HepG2 (cell line): ENCODE measurements around the gene FUT3. TPM values are rescaled to one million over a fixed set of nuclear protein-coding genes. Genes with fewer than 3 reads are reported as not detected.

Source experiments
- CHCHD3 ChIP-seq: sonication (generic); formaldehyde crosslinking; IDR thresholded peaks from 2 replicates; pipeline ENCODE4 v1.8.0; 2022; ENCODE audit warnings: mild to moderate bottlenecking, missing genetic modification reagents, moderate library complexity
- HMGA1 ChIP-seq: sonication (generic); formaldehyde crosslinking; conservative IDR thresholded peaks from 2 replicates; pipeline ENCODE4 v1.4.0; 2020; ENCODE audit warnings: missing genetic modification reagents
- REPIN1 ChIP-seq: sonication (generic); formaldehyde crosslinking; IDR thresholded peaks from 2 replicates; pipeline ENCODE4 v1.8.0; 2022; ENCODE audit warnings: missing genetic modification reagents, low read depth, mild to moderate bottlenecking, borderline replicate concordance
- TOE1 ChIP-seq: sonication (generic); formaldehyde crosslinking; IDR thresholded peaks from 2 replicates; pipeline ENCODE4 v1.4.0; 2020; ENCODE audit warnings: mild to moderate bottlenecking, missing genetic modification reagents
- polyA plus RNA-seq, 8 experiments: library from polyadenylated mRNA; depleted of rRNA in 3 of 8; stranded (reverse) in 7 of 8; unstranded in 1 of 8; fragments of >200 nt; fragmentation: Illumina TruSeq in 4 of 8; extraction: Trizol in 4 of 8; gene quantifications; 2 replicates each; pipeline versions ENCODE4 v1.2.1 to v1.2.3, GENCODE V29; 2011 to 2016; ENCODE audit warnings: low read depth in 4 of 8, missing spikeins in 1 of 8, mixed read lengths in 1 of 8; ENCODE audit not compliant: insufficient read depth in 1 of 8
- total RNA-seq, 5 experiments: library from RNA; depleted of rRNA; stranded (reverse); fragments of >200 nt; fragmentation: Illumina TruSeq; extraction: Trizol; gene quantifications; 2 replicates each; pipeline ENCODE4 v1.2.3, GENCODE V29; 2016; ENCODE audit warnings: low read depth in 1 of 5
- TF ChIP-seq, protein P1 (sequence below), 2 experiments: sonication (generic) in 1 of 2; formaldehyde crosslinking in 1 of 2; IDR thresholded peaks; 2 replicates each; pipeline versions ENCODE4 v1.4.0 to v1.6.1; 2016 to 2020; ENCODE audit warnings: borderline replicate concordance in 1 of 2, low read depth in 1 of 2, mild to moderate bottlenecking in 1 of 2, missing genetic modification reagents in 1 of 2

Gene FUT3
- total and polyA plus RNA-seq, 2 of the 13 experiments (the other 11 are each of a cell fraction or from before 2014, with no cell fraction given): 0.53 to 1.1 TPM

DNA sequence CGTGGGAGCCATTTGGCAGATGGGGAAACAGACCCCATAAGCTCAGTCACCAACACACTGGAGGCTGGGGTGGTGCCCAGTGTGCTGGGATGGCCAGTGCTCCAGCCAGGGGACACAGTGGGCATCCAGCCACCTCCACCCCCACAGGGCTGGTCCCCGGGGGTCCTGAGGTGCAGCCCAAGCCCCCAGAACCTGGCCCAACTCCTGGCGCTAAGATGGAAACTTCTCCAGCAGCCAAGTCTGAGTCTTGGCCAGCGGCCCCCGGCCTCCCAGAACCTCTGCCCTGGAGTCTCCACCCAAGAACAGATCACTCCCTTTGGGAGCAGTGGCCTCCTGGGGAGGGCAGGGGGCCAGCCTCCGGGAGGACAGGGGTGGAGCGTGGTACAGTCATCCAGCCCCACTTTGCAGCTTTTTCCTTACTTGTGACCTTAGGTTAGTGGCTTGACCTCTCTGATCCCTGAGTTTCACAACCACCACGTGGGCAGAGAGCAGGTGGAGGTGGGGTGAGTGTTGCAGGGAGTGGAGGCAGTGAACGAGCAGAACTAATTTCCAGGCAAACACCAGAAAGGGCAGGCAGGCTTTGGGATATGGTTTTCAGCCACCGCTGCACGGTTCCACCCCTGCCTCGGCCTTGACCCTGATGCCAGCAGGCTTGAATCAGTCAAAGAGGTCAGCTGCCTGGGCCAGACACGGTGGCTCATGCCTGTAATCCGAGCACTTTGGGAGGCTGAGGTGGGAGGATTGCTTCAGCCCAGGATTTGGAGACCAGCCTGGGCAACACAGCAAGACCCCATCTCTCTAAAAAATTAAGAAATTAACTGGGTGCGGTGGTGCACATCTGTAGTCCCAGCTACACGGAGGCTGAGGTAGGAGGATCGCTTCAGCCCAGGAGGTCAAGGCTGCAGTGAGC, 50.6 kb downstream of the FUT3 start (continued):
- TF ChIP-seq, protein P1, sequence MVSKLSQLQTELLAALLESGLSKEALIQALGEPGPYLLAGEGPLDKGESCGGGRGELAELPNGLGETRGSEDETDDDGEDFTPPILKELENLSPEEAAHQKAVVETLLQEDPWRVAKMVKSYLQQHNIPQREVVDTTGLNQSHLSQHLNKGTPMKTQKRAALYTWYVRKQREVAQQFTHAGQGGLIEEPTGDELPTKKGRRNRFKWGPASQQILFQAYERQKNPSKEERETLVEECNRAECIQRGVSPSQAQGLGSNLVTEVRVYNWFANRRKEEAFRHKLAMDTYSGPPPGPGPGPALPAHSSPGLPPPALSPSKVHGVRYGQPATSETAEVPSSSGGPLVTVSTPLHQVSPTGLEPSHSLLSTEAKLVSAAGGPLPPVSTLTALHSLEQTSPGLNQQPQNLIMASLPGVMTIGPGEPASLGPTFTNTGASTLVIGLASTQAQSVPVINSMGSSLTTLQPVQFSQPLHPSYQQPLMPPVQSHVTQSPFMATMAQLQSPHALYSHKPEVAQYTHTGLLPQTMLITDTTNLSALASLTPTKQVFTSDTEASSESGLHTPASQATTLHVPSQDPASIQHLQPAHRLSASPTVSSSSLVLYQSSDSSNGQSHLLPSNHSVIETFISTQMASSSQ (IDR thresholded peaks at IDR 0.05; ENCODE audit: low read depth): 0 out of 2 replicates have a peak, but pooled peaks have one; percentile 30
- TF ChIP-seq, protein P1 (CRISPR knock-in tag; IDR thresholded peaks at IDR 0.05; ENCODE audit: borderline replicate concordance): no peak; the same call in 1 of the 2 replicates
- TF ChIP-seq REPIN1 (CRISPR knock-in tag) (peak; percentile 62; the same call in 1 of the 2 replicates), CHCHD3 (CRISPR knock-in tag) (no peak), HMGA1 (CRISPR knock-in tag) (no peak), TOE1 (CRISPR knock-in tag) (no peak)
